Psoas muscle (tissue), 8 donors: ENCODE measurements around the gene RAPGEF4. TPM values are rescaled to one million over a fixed set of nuclear protein-coding genes. Genes with fewer than 3 reads are reported as not detected.

ENCODE experiments used
- ATAC-seq, 4 donors: fragments of 200-7000 bp; cut with Tn5 transposase; one replicate each; pipeline ENCODE4 v1.9.1; 2020; ENCODE audit warnings: moderate library complexity in 3 of 4, mild to moderate bottlenecking in 2 of 4
- DNase-seq, 2 donors: peaks; one replicate each; pipeline ENCODE4 v3.0.0-alpha.2; 2020
- H3K27ac ChIP-seq: fragments of 200-600 bp; one replicate; pipeline ENCODE4 v1.8.0; 2022
- H3K27me3 ChIP-seq, 3 donors: fragments of 200-600 bp in 1 of 3; one replicate each; pipeline versions ENCODE4 v1.6.1 to v1.8.0; 2013 to 2022; ENCODE audit warnings: low read length in 2 of 3, mild to moderate bottlenecking in 2 of 3, moderate library complexity in 1 of 3; ENCODE audit not compliant: insufficient read depth in 3 of 3
- H3K36me3 ChIP-seq, 2 donors: fragments of 200-600 bp in 1 of 2; one replicate each; pipeline versions ENCODE4 v1.6.1 to v1.8.0; 2013 to 2022; ENCODE audit warnings: low read depth in 1 of 2, mild to moderate bottlenecking in 1 of 2, moderate library complexity in 1 of 2; ENCODE audit not compliant: insufficient read depth in 1 of 2
- H3K4me1 ChIP-seq: fragments of 200-600 bp; one replicate; pipeline ENCODE4 v1.8.0; 2022
- H3K4me3 ChIP-seq: fragments of 200-600 bp; one replicate; pipeline ENCODE4 v1.8.0; 2022; ENCODE audit warnings: mild to moderate bottlenecking
- H3K9me3 ChIP-seq: fragments of 200-600 bp; one replicate; pipeline ENCODE4 v1.8.0; 2022
- WGBS, 3 donors: extraction: QIAGEN DNeasy Blood & Tissue Kit; methylation state at CpG; one replicate each; pipeline versions ENCODE4 v1.1.6 to v1.1.7; 2013; 5-methylcytosine and 5-hydroxymethylcytosine counted together
- intact Hi-C, 2 donors: fragments of 100-400 bp; cut with DNase I; formaldehyde crosslinking; loops; one replicate each; pipeline versions ENCODE4 v1.11.0 to v1.14.2; 2022
- polyA plus RNA-seq, 3 donors: library from polyadenylated mRNA; stranded (reverse); fragments of 200-250 nt; gene quantifications; one replicate each; pipeline ENCODE4 v1.2.3, GENCODE V29; 2013
- total RNA-seq, 4 donors: library from RNA; stranded (reverse); fragmentation: NEBNext Ultra II Directional in 2 of 4; extraction: Animal tissue kit (Norgen Biotek cat#: 25700) in 2 of 4; gene quantifications; one replicate each; pipeline versions ENCODE4 v1.2.1 to v1.2.4, GENCODE V29; 2021 to 2023
- TF ChIP-seq, protein P1 (sequence below): fragments of 200-600 bp; IDR thresholded peaks from one replicate; pipeline ENCODE4 v1.8.0; 2022; ENCODE audit warnings: antibody characterized with exemption
- donor health status: healthy with polysubstance abuse.
- donor health status: DM: no; HTN: no; CAD: no; lungs with moderate emphysema.
- donor health status: Bipolar disorder and iron deficiency.
- donor health status: healthy.
- donor health status: DM: yes; HTN: yes; CAD: no.
- donor health status: DM: no; HTN: no; CAD: no.
- donor health status: DM: no; HTN: no; CAD: no.
- donor health status: DM: yes; HTN: yes; CAD: no.

Gene RAPGEF4
- total and polyA plus RNA-seq, 7 donors: 0.61 to 2.0 (median 0.92) TPM

DNA sequence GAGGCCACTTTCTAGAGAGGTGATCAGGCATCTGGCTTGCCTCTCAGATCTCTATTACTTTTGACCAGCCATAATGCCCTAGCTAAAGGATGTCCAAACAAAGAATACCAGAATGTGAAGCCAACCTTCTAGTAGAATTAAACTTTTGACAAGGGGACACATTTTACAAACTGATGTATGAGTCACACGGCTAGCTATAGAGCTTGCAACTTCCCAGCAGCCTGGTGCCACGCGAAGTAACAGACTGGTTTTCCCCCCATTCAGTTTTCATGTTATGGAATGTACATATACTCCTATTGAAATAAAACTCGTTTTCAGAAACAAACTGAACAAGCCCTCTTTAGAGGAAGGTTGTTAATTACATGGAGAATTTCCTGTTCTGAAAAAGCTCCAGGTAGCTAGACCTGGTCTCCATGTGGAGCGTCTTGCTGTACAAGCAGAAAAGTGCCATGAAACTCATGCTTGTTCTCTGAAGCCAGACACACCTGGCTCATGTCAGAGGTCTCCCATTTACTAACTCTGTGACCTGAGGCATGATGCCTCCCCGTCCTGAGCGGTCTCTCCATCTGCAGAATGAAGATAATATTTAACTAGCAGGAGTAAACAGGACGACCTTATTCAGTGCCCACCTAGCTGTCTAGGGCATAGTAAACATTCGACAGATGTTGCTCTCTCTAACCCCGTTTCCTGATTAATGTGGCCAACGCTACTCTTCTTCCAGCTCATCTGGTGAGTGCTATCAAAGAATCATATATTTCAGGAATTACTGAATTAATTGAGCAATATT, 258.5 kb downstream of the RAPGEF4 start:
- Histone ChIP-seq H3K4me1 (peaks cover 30% of the 10 kb centered on the region), H3K36me3 (no peaks in the 10 kb centered on the region), H3K27ac (no peak overlapping the region), H3K27me3 (no peaks in the 10 kb centered on the region), H3K9me3 (no peaks in the 10 kb centered on the region), H3K4me3 (no peak overlapping the region)
- ATAC-seq (no peak), DNase-seq (no peak)
- TF ChIP-seq, protein P1, sequence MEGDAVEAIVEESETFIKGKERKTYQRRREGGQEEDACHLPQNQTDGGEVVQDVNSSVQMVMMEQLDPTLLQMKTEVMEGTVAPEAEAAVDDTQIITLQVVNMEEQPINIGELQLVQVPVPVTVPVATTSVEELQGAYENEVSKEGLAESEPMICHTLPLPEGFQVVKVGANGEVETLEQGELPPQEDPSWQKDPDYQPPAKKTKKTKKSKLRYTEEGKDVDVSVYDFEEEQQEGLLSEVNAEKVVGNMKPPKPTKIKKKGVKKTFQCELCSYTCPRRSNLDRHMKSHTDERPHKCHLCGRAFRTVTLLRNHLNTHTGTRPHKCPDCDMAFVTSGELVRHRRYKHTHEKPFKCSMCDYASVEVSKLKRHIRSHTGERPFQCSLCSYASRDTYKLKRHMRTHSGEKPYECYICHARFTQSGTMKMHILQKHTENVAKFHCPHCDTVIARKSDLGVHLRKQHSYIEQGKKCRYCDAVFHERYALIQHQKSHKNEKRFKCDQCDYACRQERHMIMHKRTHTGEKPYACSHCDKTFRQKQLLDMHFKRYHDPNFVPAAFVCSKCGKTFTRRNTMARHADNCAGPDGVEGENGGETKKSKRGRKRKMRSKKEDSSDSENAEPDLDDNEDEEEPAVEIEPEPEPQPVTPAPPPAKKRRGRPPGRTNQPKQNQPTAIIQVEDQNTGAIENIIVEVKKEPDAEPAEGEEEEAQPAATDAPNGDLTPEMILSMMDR: no peak
- intact Hi-C loops: no loop called here
- 88 to 92% (median 91%) methylated on average over 11 of the region's 11 CpGs for WGBS, 3 donors

DNA sequence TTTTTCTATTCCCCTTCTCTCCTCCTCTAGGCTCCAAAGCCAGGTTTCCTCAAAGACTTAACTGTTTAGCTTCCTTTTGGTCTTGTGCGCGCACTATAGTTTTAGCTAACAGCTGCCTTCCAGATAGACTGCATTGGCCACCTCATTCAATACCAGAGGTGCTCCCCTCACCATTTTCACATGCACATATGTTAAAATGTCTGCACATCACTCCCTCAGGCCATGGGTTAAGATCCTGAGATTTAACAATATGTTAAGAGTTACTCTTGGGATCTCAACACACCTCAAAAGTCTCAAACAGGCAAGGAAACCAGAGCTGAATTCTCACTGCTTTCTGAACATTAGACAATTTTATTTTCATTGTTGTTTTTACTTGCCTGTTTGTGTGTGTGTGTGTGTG, 259.2 kb downstream of the RAPGEF4 start:
- no peak for ATAC-seq
- TF ChIP-seq, protein P1: no peak
- intact Hi-C loops: no loop called here

GRCh38 chr2:172995323-172996244, 259.9 kb downstream of the RAPGEF4 start:
- intact Hi-C loops: no loop called here
- Histone ChIP-seq H3K27me3 (no peaks in the 10 kb centered on the region), H3K4me1 (peaks cover 38% of the 10 kb centered on the region), H3K4me3 (no peak overlapping the region), H3K9me3 (no peaks in the 10 kb centered on the region), H3K36me3 (no peaks in the 10 kb centered on the region), H3K27ac (no peak overlapping the region)
- no peak for ATAC-seq
- TF ChIP-seq, protein P1: no peak
- WGBS, 3 donors: 66 to 73% (median 69%) methylated on average over 14 of the region's 14 CpGs
- DNase-seq: peak in 1 of 2 donors; percentile 19

More for the DNA sequence above, 259.2 kb downstream of the RAPGEF4 start:
- H3K4me1 ChIP-seq: peaks cover 34% of the 10 kb centered on the region
- H3K9me3 ChIP-seq: no peaks in the 10 kb centered on the region
- no peak for DNase-seq
- 86 to 100% (median 97%) methylated on average over 2 of the region's 2 CpGs for WGBS, 3 donors
- H3K36me3 ChIP-seq: no peaks in the 10 kb centered on the region
- H3K4me3 ChIP-seq: no peak overlapping the region
- H3K27ac ChIP-seq: no peak overlapping the region
- no peaks in the 10 kb centered on the region for H3K27me3 ChIP-seq

DNA sequence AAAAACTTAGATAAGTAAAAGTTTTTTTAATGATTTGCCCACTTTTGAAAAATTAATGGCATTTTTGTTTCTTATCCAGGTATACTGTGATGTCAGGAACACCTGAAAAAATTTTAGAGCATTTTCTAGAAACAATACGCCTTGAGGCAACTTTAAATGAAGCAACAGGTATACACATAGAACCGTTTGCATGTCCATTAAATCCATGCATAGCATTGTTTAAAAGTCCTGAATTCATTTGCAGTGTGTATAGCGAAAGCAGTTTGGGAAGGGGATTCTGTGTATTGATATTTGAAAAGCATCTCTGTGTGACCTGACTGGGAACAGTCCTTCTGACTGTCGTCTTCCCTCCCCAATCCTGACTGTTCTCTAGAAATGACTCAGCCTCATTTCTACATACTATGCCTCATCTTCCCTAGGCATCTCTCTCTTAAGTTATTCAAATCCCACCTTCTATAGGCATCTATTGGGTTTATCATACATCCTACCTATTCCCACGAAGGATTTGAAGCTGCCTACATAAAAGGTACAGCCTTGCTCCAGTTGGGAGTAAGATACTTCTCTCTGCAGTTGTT, 260.8 kb downstream of the RAPGEF4 start:
- ATAC-seq (no peak), DNase-seq (no peak)
- intact Hi-C loops: no loop called here
- TF ChIP-seq, protein P1: no peak
- WGBS, 3 donors: 73 to 74% (median 73%) methylated on average over 5 of the region's 5 CpGs
- H3K36me3 ChIP-seq: peaks cover 0 to 3% of the 10 kb centered on the region in 2 donors
- H3K27ac ChIP-seq: no peak overlapping the region
- no peaks in the 10 kb centered on the region for H3K9me3 ChIP-seq
- no peak overlapping the region for H3K4me3 ChIP-seq
- peaks cover 46% of the 10 kb centered on the region for H3K4me1 ChIP-seq
- H3K27me3 ChIP-seq: no peaks in the 10 kb centered on the region
